GM12892 (cell line): ENCODE data around the gene CACNA2D2.

Experiments used
- POLR2A ChIP-seq: IDR thresholded peaks from 2 replicates; pipeline ENCODE4 v1.6.1; 2011; ENCODE audit warnings: low read depth, low read length, control low read depth
- POLR2AphosphoS5 ChIP-seq: IDR thresholded peaks from 2 replicates; pipeline ENCODE4 v1.6.1; 2011; ENCODE audit warnings: low read depth, low read length, control low read depth

DNA sequence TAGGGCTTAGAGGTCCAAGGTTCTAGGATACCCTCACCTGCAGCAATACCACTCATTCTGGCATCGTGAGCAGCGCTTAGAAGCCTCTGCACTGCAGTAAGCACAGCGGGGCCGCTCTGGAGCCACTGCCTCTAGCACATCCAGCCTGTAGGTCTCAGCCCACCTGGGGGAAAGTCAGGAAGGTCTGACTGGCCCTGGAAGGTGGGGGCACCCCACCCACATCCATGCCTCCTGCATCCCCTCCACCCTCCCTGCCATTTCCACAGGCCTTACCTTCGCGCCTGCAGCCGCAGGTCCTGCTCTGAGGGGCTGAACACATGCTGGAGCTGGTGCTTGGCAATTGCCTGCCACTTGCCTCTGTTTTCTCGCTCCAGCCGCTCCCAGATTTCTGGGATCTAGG, 161.9 kb downstream of the CACNA2D2 start:
- TF ChIP-seq POLR2AphosphoS5 (no peak), POLR2A (no peak)
